CD14-positive monocyte (primary cell): ENCODE results near the gene CDKAL1. TPM values are rescaled to one million over a fixed set of nuclear protein-coding genes. Genes with fewer than 3 reads are reported as not detected.

Experiments used
- DNase-seq, 3 donors: peaks; one replicate each; pipeline ENCODE4 v3.0.0-alpha.2; 2011 to 2022
- H2AFZ ChIP-seq: 2 replicates; pipeline ENCODE4 v1.6.0; 2012; ENCODE audit warnings: mild to moderate bottlenecking, low read depth, low read length, inconsistent platforms; ENCODE audit not compliant: insufficient read depth, poor library complexity, severe bottlenecking
- H3K27ac ChIP-seq, 2 donors: 1 replicate in 1 of 2; 2 replicates in 1 of 2; pipeline ENCODE4 v1.5.1; 2012 to 2013; ENCODE audit warnings: low read length in 2 of 2, control low read depth in 1 of 2, inconsistent platforms in 1 of 2, low read depth in 1 of 2, mild to moderate bottlenecking in 1 of 2
- H3K27me3 ChIP-seq, 2 donors: one replicate each; pipeline versions ENCODE4 v1.6.0 to v1.6.1; 2011 to 2013; ENCODE audit warnings: low read length in 2 of 2; ENCODE audit not compliant: control insufficient read depth in 2 of 2, insufficient read depth in 2 of 2
- H3K36me3 ChIP-seq, 2 donors: replicated peaks in 1 of 2; 1 replicate in 1 of 2; 2 replicates in 1 of 2; pipeline versions ENCODE4 v1.5.1 to v1.6.1; 2012 to 2013; ENCODE audit warnings: low read length in 2 of 2, control low read depth in 1 of 2, inconsistent platforms in 1 of 2, mild to moderate bottlenecking in 1 of 2; ENCODE audit not compliant: insufficient read depth in 2 of 2, control insufficient read depth in 1 of 2
- H3K4me1 ChIP-seq, 2 donors: 1 replicate in 1 of 2; 2 replicates in 1 of 2; pipeline versions ENCODE4 v1.5.1 to v1.6.1; 2012 to 2013; ENCODE audit warnings: low read length in 2 of 2, control low read depth in 1 of 2, inconsistent platforms in 1 of 2, mild to moderate bottlenecking in 1 of 2, moderate library complexity in 1 of 2; ENCODE audit not compliant: insufficient read depth in 2 of 2, control insufficient read depth in 1 of 2
- H3K4me2 ChIP-seq: replicated peaks from 2 replicates; pipeline ENCODE3; 2012; ENCODE audit warnings: low read length, moderate library complexity, mild to moderate bottlenecking; ENCODE audit not compliant: poor library complexity, severe bottlenecking; ENCODE audit errors: extremely low read depth
- H3K4me3 ChIP-seq, 3 experiments: fragments of 200-600 bp in 1 of 3; sonication (generic) in 1 of 3; replicated peaks in 1 of 3; 1 replicate in 2 of 3; 2 replicates in 1 of 3; pipeline ENCODE4 v1.5.1; 2011 to 2013; ENCODE audit warnings: low read length in 3 of 3, mild to moderate bottlenecking in 3 of 3, control low read depth in 2 of 3, low read depth in 2 of 3, inconsistent platforms in 1 of 3, moderate library complexity in 1 of 3
- H3K79me2 ChIP-seq: 2 replicates; pipeline ENCODE4 v1.6.0; 2012; ENCODE audit warnings: mild to moderate bottlenecking, control low read depth, inconsistent platforms, low read length, moderate library complexity; ENCODE audit not compliant: insufficient read depth
- H3K9ac ChIP-seq: 2 replicates; pipeline ENCODE4 v1.6.0; 2017; ENCODE audit warnings: low read length, mild to moderate bottlenecking; ENCODE audit not compliant: insufficient read depth, poor library complexity, severe bottlenecking
- H3K9me3 ChIP-seq, 2 donors: replicated peaks in 1 of 2; 1 replicate in 1 of 2; 2 replicates in 1 of 2; pipeline versions ENCODE4 v1.5.1 to v1.6.1; 2012 to 2013; ENCODE audit warnings: low read length in 2 of 2, control low read depth in 1 of 2; ENCODE audit not compliant: control insufficient read depth in 1 of 2, insufficient read depth in 1 of 2
- H4K20me1 ChIP-seq: 2 replicates; pipeline ENCODE4 v1.6.0; 2012; ENCODE audit warnings: mild to moderate bottlenecking, low read length, control low read depth, moderate library complexity; ENCODE audit not compliant: insufficient read depth
- H3K27ac Mint-ChIP-seq, 7 donors: one replicate each; pipeline ENCODE4 v1.8.0; 2020; ENCODE audit warnings: mild to moderate bottlenecking in 7 of 7, mixed read lengths in 7 of 7, moderate library complexity in 6 of 7, inconsistent platforms in 2 of 7
- H3K27me3 Mint-ChIP-seq, 3 donors: one replicate each; pipeline ENCODE4 v1.8.0; 2021 to 2022; ENCODE audit warnings: low read depth in 3 of 3, mild to moderate bottlenecking in 3 of 3, mixed read lengths in 3 of 3, moderate library complexity in 3 of 3, inconsistent platforms in 1 of 3
- H3K36me3 Mint-ChIP-seq, 2 donors: one replicate each; pipeline ENCODE4 v1.8.0; 2020; ENCODE audit warnings: mixed read lengths in 2 of 2, inconsistent platforms in 1 of 2, mild to moderate bottlenecking in 1 of 2
- H3K4me1 Mint-ChIP-seq: one replicate; pipeline ENCODE4 v1.8.0; 2020; ENCODE audit warnings: mild to moderate bottlenecking, mixed read lengths
- H3K4me3 Mint-ChIP-seq, 2 donors: one replicate each; pipeline ENCODE4 v1.8.0; 2020; ENCODE audit warnings: mild to moderate bottlenecking in 2 of 2, mixed read lengths in 2 of 2, moderate library complexity in 1 of 2
- H3K9me3 Mint-ChIP-seq, 7 donors: one replicate each; pipeline ENCODE4 v1.8.0; 2020 to 2022; ENCODE audit warnings: mixed read lengths in 7 of 7, mild to moderate bottlenecking in 6 of 7, moderate library complexity in 6 of 7, inconsistent platforms in 2 of 7
- CTCF ChIP-seq: fragments of 200-600 bp; IDR thresholded peaks from one replicate; pipeline ENCODE4 v1.8.0; 2022; ENCODE audit warnings: antibody characterized with exemption, mild to moderate bottlenecking
- WGBS: methylation state at CpG from one replicate; pipeline ENCODE4 v1.1.5; 2013; ENCODE audit warnings: missing lambda C conversion rate; ENCODE audit not compliant: insufficient coverage; 5-methylcytosine and 5-hydroxymethylcytosine counted together
- intact Hi-C, 2 donors: fragments of 100-400 bp; cut with micrococcal nuclease; formaldehyde crosslinking; loops; one replicate each; pipeline versions ENCODE4 v1.15.0 to v1.15.1; 2023
- polyA plus RNA-seq, 3 donors: library from polyadenylated mRNA; depleted of rRNA in 1 of 3; unstranded in 2 of 3; stranded (reverse) in 1 of 3; fragments of 300-500 nt in 2 of 3; fragments of >200 nt in 1 of 3; fragmentation: Illumina TruSeq in 2 of 3; gene quantifications; 1 replicate in 2 of 3; 2 replicates in 1 of 3; pipeline ENCODE4 v1.2.3, GENCODE V29; 2012 to 2021

The CDKAL1 gene
- polyA plus RNA-seq, 3 donors, result 3.2 to 12.4 (median 8.3) TPM

GRCh38 chr6:20569000-20569610 is 34.8 kb downstream of the CDKAL1 start:
- H3K27ac Mint-ChIP-seq, result peak overlapping the region in 1 of 7 donors; percentile 35
- DNase-seq, result no peak

GRCh38 chr6:20571261-20571660 is 37.0 kb downstream of the CDKAL1 start:
- no peak for DNase-seq
- peaks cover 14% of the 10 kb centered on the region for H3K4me1 Mint-ChIP-seq
- Histone ChIP-seq H4K20me1 (no peaks in the 10 kb centered on the region), H3K79me2 (no peaks in the 10 kb centered on the region), H2AFZ (no peak overlapping the region), H3K27me3 (no peaks in the 10 kb centered on the region), H3K4me1 (peaks cover 2 to 10% of the 10 kb centered on the region in 2 donors), H3K4me2 (no peak overlapping the region), H3K9ac (no peak overlapping the region), H3K36me3 (peaks cover 0 to 3% of the 10 kb centered on the region in 2 donors), H3K4me3 (no peak overlapping the region), H3K27ac (no peak overlapping the region), H3K9me3 (no peaks in the 10 kb centered on the region)
- H3K27me3 Mint-ChIP-seq, result no peaks in the 10 kb centered on the region
- H3K4me3 Mint-ChIP-seq, result no peak overlapping the region
- intact Hi-C loops, result no loop called here
- H3K9me3 Mint-ChIP-seq, result peaks cover 0 to 4% (median 0%) of the 10 kb centered on the region in 7 donors
- no peak overlapping the region for H3K27ac Mint-ChIP-seq
- H3K36me3 Mint-ChIP-seq, result peaks cover 3 to 20% of the 10 kb centered on the region in 2 donors
- TF ChIP-seq CTCF, result no peak

More at GRCh38 chr6:20569000-20569610, 34.8 kb downstream of the CDKAL1 start:
- no peaks in the 10 kb centered on the region for H3K27me3 ChIP-seq
- no peaks in the 10 kb centered on the region for H3K79me2 ChIP-seq
- no peak overlapping the region for H3K4me3 Mint-ChIP-seq
- H3K36me3 ChIP-seq, result no peaks in the 10 kb centered on the region
- no peak overlapping the region for H3K27ac ChIP-seq
- TF ChIP-seq CTCF, result no peak
- H3K27me3 Mint-ChIP-seq, result no peaks in the 10 kb centered on the region
- no peaks in the 10 kb centered on the region for H3K9me3 ChIP-seq
- H2AFZ ChIP-seq, result no peak overlapping the region
- intact Hi-C loops, result loop anchor here in 1 of 2 donors (5.0 kb wide), 1 partner anchor 1018 kb away; no protein-coding TSS in a partner anchor
- no peak overlapping the region for H3K9ac ChIP-seq
- H3K4me1 ChIP-seq, result peaks cover 2 to 10% of the 10 kb centered on the region in 2 donors
- WGBS, result no CpG with 5 or more reads among the region's 3 CpGs
- H3K9me3 Mint-ChIP-seq, result peaks cover 0 to 4% (median 0%) of the 10 kb centered on the region in 7 donors
- peaks cover 0 to 14% of the 10 kb centered on the region in 2 donors for H3K36me3 Mint-ChIP-seq
- H4K20me1 ChIP-seq, result no peaks in the 10 kb centered on the region
- peaks cover 14% of the 10 kb centered on the region for H3K4me1 Mint-ChIP-seq
- H3K4me2 ChIP-seq, result no peak overlapping the region
- H3K4me3 ChIP-seq, result no peak overlapping the region
